ENCODE results near the gene STARD3NL.

GRCh38 chr7:38185395-38186307, 7.6 kb downstream of the STARD3NL start:
- TF ChIP-seq EZH2 (IDR thresholded peaks at IDR 0.05; ENCODE audit: borderline replicate concordance) (no peak), CTCF (IDR thresholded peaks at IDR 0.05; ENCODE audit: poor library complexity) (no peak), EZH2phosphoT487 (IDR thresholded peaks at IDR 0.05; ENCODE audit: low read depth, severe bottlenecking, unreplicated experiment) (no peak)

All from hepatocyte (in vitro differentiated cells).